Measurements from ENCODE around the gene LRRN2.
"Not testable (repeated sequence)": the region's sequence is repeated elsewhere in the genome, so short reads cannot be mapped to it uniquely, and the experiment has no call there.

Gene LRRN2

GRCh38 chr1:204711947-204712701, 26.6 kb upstream of the LRRN2 start:
- FAIRE-seq, result no peak

GRCh38 chr1:204711103-204711946, 25.8 kb upstream of the LRRN2 start:
- FAIRE-seq, result no peak

- FAIRE-seq, result no peak
These were observed 24.7 kb upstream of the LRRN2 start for GRCh38 chr1:204709960-204710912.

GRCh38 chr1:204709021-204709420, 23.5 kb upstream of the LRRN2 start:
- no peak for FAIRE-seq

DNA sequence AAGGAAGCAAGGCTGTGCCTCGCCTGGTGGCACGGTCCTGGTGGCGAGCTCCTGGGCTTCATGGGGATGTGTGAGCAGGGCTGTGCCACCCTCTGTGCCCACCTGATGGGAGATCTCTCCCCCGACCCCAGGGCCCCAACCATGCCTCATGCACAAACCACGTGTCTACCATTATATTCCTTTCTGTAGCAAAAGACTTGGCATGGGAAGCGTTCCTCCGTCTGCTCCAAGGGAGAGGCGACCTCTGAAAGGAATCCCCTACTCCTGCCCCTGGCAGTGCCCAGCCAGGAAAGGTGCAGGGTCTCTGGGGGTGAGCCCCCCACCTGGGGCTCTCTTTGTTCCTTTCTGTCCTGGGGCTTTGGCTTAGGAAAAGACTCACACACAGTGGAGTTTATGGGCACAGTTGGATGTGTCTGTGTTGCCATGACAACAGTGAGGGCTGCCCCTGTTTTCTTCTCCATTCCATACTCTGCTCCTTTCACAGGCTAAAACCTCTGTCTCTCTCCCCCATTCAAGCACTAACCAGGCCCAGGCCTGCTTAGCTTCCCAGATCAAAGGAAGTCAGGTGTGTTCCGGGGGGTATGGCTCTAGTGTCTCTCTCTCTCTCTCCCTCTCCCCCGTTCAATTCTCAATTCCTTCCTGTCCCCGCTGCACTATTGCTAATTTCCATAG, 21.4 kb upstream of the LRRN2 start:
- FAIRE-seq, result no peak

DNA sequence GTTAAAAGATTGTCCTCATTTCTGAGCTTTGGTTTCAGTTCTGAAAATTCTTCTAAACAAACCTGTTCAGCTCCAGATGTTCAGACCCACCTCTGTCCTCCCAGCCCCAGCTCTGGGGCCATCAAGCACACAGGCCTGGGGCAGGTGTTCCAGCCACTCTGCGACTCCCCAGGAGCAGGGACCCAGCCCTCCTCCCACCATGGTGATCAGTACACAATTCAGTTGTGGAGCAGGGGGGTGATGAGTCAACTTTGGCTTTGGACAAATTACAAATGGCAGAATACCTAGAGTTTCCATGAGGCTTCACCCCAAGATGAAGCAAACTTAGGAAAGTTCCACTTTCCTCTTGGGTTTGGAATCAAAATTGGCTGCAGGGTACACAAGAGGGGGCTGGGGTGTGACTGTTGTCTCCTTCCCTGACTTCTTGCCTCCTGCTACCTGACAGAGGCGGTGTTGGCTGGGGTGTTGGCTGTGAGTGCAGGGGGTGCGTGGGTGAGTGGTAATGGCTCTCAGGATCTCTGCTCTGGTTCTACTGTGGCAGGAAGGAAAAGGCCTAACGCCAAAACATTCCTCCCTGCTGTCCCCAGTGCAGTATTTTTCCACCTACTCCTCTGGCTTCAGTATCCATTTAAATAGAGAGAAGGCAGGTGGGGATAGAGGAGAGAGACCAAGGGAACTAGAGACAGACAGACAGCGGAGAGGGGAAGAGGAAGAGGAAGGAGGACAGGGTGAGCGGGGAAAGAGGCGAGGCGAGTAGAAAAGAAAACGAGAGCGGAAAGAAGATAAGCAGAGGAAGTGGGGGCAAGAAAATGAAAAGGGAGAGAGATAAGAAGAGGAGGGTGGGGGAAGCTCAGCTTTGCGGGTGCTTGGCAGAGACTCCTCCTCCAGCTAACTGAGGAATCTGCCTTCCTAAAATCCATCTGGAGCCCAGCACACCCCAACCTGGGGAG, 20.6 kb upstream of the LRRN2 start:
- FAIRE-seq, result no peak

GRCh38 chr1:204705493-204705811, 19.9 kb upstream of the LRRN2 start:
- FAIRE-seq, result no peak

DNA sequence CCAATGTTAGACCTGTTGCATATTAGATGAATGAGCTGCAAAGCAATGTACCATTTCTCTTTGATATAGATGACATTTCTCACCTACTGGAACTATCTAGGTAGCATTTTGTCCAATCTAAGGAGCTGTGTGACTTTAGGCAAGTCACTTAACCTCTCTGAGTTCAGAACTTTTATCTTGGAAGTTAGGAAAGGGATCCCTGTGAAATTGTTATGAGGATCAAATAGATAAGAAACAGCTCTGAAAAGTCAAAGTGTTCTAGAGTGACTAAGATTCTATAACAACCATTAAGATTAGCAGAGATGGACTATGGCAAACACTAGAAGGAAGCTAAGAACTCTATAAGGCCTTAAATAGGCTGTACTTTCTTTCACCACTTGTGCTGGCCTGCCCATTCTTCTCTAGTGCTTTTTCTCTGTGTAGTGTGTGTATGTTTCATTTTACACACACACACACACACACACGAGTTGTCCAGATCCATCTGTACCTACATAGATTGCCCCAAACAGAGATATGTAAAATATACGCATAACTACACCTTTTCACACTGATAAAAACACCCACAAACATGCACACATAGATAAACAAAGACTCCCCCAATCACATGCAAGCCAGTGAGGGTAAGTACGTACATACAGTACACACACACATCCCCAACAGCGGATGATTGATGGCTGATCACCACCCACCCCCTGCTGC, 19.4 kb upstream of the LRRN2 start:
- no peak for FAIRE-seq

- no peak for FAIRE-seq
These were observed 18.5 kb upstream of the LRRN2 start for GRCh38 chr1:204703826-204704612.

DNA sequence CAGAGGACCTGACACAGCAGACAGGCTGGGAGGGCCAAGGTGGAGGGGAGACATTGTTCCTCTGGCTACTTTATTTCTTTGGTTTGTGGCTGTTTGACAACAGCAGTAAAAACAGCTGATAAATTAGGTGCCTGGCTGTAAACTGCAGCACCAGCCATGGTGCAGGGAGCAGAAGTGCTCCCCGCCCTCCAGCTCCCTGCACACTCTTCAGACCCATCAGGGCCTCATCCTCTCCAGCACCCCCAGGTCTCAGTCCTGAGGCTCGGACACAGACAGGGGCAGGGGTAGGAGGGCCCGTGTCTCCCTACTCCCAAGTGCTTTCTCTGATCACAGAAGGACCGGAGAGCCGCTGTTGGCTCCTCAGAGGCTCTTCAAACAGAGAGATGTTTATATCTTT, 17.7 kb upstream of the LRRN2 start:
- FAIRE-seq, result no peak

DNA sequence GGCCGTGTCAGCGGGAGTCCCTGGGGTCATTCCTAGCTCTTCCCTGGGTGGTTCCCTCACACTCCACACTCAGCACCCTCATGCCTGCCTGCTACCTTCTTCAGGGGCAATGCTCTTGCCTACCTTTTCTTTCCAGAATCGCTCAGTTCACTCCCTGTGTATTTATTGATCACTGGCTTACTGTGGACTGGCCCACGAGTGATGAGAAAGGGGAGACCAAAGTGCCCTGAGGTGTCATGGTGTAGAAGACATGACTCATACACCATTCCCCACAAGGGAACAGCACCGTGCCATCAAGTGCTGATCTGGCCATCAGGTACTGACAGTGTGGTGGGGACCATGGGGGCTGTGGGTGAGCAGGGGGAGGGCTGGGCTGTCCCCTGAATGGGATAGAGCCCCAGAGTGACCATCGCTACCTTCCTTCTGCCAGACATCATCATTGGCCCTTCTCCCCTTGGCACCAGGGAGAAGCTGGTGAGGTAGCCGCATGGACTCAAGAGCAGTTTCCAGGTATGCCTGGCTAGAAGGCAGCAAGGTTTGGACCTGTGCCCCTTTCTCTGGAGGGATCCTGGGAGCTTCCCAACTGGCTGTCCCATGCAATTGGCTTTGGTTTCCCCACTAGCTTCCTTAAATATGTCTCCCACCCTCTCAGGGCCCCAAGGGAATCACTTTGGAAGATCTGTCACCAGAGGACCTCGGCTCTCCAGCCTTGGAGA, 17.2 kb upstream of the LRRN2 start:
- no peak for FAIRE-seq

GRCh38 chr1:204701229-204701628, 15.7 kb upstream of the LRRN2 start:
- FAIRE-seq, result no peak

- FAIRE-seq, result no peak
These were observed 12.4 kb upstream of the LRRN2 start for GRCh38 chr1:204697893-204698292.

DNA sequence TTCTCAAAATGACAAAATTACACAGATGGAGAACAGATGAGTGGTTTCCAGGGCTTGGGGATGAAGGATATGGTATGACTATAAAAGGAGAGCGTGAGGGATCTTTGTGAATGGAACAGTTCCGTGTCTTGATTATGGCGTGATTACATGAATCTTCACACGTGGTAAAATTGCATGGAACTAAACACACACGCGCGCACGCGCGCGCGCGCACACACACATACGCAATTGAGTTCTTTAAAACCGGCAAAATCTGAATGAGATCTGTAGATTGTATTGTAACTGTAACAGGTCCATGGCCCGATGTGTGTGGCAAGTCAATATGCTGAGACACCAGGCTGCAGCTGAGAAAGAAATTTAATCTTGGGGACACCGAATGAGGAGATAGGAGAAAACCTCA, 11.1 kb upstream of the LRRN2 start:
- no peak for FAIRE-seq

DNA sequence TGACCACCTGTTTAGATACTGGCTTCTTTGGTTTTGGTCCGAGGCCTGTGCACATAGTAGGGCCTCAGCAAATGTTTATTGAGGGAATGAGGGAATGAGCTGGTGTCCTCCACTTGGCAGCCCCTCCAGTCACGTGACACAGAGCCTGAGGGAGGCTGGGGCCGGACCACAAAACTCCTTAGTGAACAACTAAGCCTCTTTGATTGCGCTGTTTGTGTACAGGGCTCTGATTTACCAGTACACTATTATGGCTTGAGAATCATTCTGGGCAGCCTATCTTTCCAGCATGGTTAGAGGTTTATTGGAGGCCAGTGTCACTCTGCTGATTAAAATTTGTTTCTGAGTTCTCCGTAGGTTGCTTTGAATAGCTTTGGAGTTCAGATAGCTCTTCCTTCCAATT, 10.2 kb upstream of the LRRN2 start:
- FAIRE-seq, result no peak

DNA sequence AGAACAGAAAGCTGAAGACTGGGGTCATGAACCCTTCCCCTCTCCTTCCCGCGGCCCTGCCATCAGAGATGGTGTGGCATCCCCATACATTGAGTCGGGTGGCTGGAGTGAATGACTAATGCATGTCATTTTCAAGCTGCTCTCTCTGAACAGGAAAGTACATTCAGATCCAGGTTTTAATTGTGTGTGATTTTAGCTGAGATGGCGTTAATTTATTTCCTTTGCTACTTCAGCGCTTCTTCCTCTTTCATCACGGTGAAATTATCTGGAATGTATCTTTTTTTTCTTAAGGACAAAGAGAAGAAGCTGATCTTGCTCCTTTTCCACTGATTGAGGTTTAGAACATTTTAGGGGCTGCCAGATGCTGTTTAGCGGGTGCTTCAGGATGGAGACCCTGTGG, 8.6 kb upstream of the LRRN2 start:
- FAIRE-seq, result no peak

DNA sequence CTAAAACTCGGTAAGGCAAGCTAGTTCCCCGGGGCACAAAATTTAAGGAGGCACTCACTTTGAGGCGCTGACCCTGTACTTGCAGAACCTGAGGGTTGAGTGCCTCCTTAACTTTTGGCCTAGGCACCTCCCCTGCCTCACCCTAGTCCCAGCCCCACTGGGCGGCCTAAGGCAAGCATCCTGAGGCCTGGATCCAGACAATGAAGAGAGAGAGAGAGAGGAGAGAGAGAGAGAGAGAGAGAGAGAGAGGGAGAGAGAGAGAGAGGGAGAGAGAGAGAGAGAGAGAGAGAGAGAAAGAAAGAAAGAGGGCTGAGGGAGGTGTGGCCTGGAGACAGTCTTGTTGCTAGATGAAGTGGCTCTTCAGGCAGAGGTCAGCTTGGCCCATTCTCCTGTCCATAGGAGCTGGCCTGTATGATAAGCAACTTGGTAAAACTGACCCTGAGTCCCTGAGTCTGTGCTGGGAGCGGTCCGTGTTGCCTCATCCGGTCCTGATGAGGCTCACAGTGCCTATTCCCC, 7.4 kb upstream of the LRRN2 start:
- FAIRE-seq, result no peak

DNA sequence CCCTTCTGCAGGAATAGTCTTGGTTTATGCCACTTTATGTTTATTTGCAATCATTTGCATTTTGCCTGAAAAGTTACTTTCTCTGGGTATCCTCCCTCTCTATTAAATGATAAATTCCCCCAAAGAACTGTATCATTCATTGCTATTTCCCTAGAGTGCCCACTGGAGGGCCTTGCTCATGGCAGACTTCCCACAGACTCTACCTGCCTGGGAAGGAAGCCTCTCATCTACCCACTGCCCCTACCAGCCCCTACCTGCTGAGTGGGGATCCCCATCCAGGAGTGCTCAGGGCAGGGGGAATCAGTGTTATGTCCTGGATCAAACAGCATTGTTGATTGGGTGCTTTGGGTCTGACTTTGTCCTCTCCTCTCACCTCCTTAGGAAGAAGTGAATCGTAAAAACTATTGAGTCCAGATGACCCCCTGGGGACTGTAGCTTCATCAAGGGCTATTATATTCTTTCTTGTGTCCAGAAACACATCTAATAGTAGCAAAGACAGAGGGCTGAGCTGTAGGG, 6.8 kb upstream of the LRRN2 start:
- FAIRE-seq, result no peak

- FAIRE-seq, result not testable (repeated sequence)
These were observed 5.8 kb upstream of the LRRN2 start for GRCh38 chr1:204691328-204691730.

Data from islet of Langerhans (tissue), 1 donor.